Liver (tissue), 9 donors: ENCODE data around the gene ECE1. TPM values are rescaled to one million over a fixed set of nuclear protein-coding genes. Genes with fewer than 3 reads are reported as not detected.
A peak's percentile ranks its signal among the peaks of the same experiment; 100 is the strongest.

Experiments
- DNase-seq: peaks from one replicate; pipeline ENCODE4 v3.0.0-alpha.2; 2017; ENCODE audit warnings: low spot score
- H3K27ac ChIP-seq, 2 donors: one replicate each; pipeline ENCODE4 v1.7.0; 2013; ENCODE audit warnings: inconsistent platforms in 2 of 2, low read length in 2 of 2, control low read depth in 1 of 2, low read depth in 1 of 2, mild to moderate bottlenecking in 1 of 2
- H3K27me3 ChIP-seq, 4 donors: one replicate each; pipeline versions ENCODE4 v1.6.1 to v1.7.0; 2013; ENCODE audit warnings: low read length in 3 of 4, inconsistent platforms in 1 of 4, mild to moderate bottlenecking in 1 of 4, moderate library complexity in 1 of 4; ENCODE audit not compliant: control insufficient read depth in 4 of 4, insufficient read depth in 4 of 4
- H3K36me3 ChIP-seq, 4 donors: one replicate each; pipeline versions ENCODE4 v1.6.1 to v1.7.0; 2013; ENCODE audit warnings: low read length in 3 of 4, mild to moderate bottlenecking in 3 of 4, low read depth in 1 of 4, moderate library complexity in 1 of 4; ENCODE audit not compliant: control insufficient read depth in 4 of 4, insufficient read depth in 3 of 4
- H3K4me1 ChIP-seq, 4 donors: one replicate each; pipeline versions ENCODE4 v1.6.1 to v1.7.0; 2013; ENCODE audit warnings: low read length in 3 of 4, mild to moderate bottlenecking in 3 of 4, moderate library complexity in 1 of 4; ENCODE audit not compliant: control insufficient read depth in 4 of 4, insufficient read depth in 4 of 4
- H3K4me3 ChIP-seq, 3 donors: one replicate each; pipeline versions ENCODE4 v1.6.1 to v1.7.0; 2013; ENCODE audit warnings: low read length in 3 of 3, control low read depth in 1 of 3, low read depth in 1 of 3, mild to moderate bottlenecking in 1 of 3
- H3K9ac ChIP-seq, 2 donors: one replicate each; pipeline ENCODE4 v1.7.0; 2013; ENCODE audit warnings: low read length in 2 of 2, mild to moderate bottlenecking in 2 of 2, moderate library complexity in 2 of 2, control low read depth in 1 of 2, low read depth in 1 of 2
- H3K9me3 ChIP-seq, 4 donors: one replicate each; pipeline versions ENCODE4 v1.6.1 to v1.7.0; 2013; ENCODE audit warnings: low read length in 3 of 4; ENCODE audit not compliant: control insufficient read depth in 4 of 4
- EGR1 ChIP-seq, 2 donors: IDR thresholded peaks; 2 replicates each; pipeline ENCODE4 v1.6.1; 2016 to 2018; ENCODE audit warnings: antibody characterized with exemption in 2 of 2, low read depth in 2 of 2
- FOXA1 ChIP-seq: IDR thresholded peaks from 2 replicates; pipeline ENCODE4 v1.6.1; 2016; ENCODE audit warnings: antibody characterized with exemption
- FOXA2 ChIP-seq: IDR thresholded peaks from 2 replicates; pipeline ENCODE4 v1.6.1; 2016; ENCODE audit warnings: antibody characterized with exemption
- GABPA ChIP-seq, 2 donors: IDR thresholded peaks in 1 of 2; conservative IDR thresholded peaks in 1 of 2; 2 replicates each; pipeline ENCODE4 v1.6.1; 2016; ENCODE audit warnings: antibody characterized with exemption in 2 of 2, mild to moderate bottlenecking in 1 of 2, moderate library complexity in 1 of 2
- HNF4A ChIP-seq, 2 donors: conservative IDR thresholded peaks; 2 replicates each; pipeline ENCODE4 v1.6.1; 2016; ENCODE audit warnings: antibody characterized with exemption in 2 of 2, mild to moderate bottlenecking in 2 of 2
- HNF4G ChIP-seq: IDR thresholded peaks from 2 replicates; pipeline ENCODE4 v1.6.1; 2016; ENCODE audit warnings: antibody characterized with exemption
- JUND ChIP-seq, 2 donors: IDR thresholded peaks; 2 replicates each; pipeline ENCODE4 v1.6.1; 2016; ENCODE audit warnings: antibody characterized with exemption in 2 of 2
- NR2F2 ChIP-seq: IDR thresholded peaks from 2 replicates; pipeline ENCODE4 v1.6.1; 2016; ENCODE audit warnings: antibody characterized with exemption
- RAD21 ChIP-seq, 2 donors: IDR thresholded peaks; 2 replicates each; pipeline ENCODE4 v1.6.1; 2016; ENCODE audit warnings: antibody characterized with exemption in 2 of 2, mild to moderate bottlenecking in 2 of 2
- RXRA ChIP-seq, 2 donors: IDR thresholded peaks; 2 replicates each; pipeline ENCODE4 v1.6.1; 2017 to 2018; ENCODE audit warnings: antibody characterized with exemption in 2 of 2, mild to moderate bottlenecking in 1 of 2
- SP1 ChIP-seq: IDR thresholded peaks from 2 replicates; pipeline ENCODE4 v1.6.1; 2018; ENCODE audit warnings: antibody characterized with exemption, mild to moderate bottlenecking
- TAF1 ChIP-seq: conservative IDR thresholded peaks from 2 replicates; pipeline ENCODE4 v1.6.1; 2016; ENCODE audit warnings: antibody characterized with exemption, mild to moderate bottlenecking
- YY1 ChIP-seq: IDR thresholded peaks from 2 replicates; pipeline ENCODE4 v1.6.1; 2016; ENCODE audit warnings: antibody characterized with exemption, mild to moderate bottlenecking
- WGBS: extraction: QIAGEN DNeasy Blood & Tissue Kit; methylation state at CpG from one replicate; pipeline ENCODE4 v1.1.7; 2013; 5-methylcytosine and 5-hydroxymethylcytosine counted together
- polyA plus RNA-seq, 2 donors: library from polyadenylated mRNA; stranded (reverse) in 1 of 2; unstranded in 1 of 2; fragments of 200-250 nt in 1 of 2; fragments of >200 nt in 1 of 2; fragmentation: Nextera tagmentation in 1 of 2; extraction: Ambion mirVana in 1 of 2; gene quantifications; one replicate each; pipeline versions ENCODE4 v1.2.1 to v1.2.3, GENCODE V29; 2013 to 2015
- total RNA-seq, 2 donors: library from RNA; depleted of rRNA; stranded (reverse); fragments of >200 nt; gene quantifications; one replicate each; pipeline ENCODE4 v1.2.3, GENCODE V29; 2014
- TF ChIP-seq, protein P1 (sequence below): fragments of 150-350 bp; IDR thresholded peaks from 2 replicates; pipeline ENCODE4 v1.5.1; 2017; ENCODE audit warnings: improper control_type of control experiment, low read depth, low read length; ENCODE audit not compliant: missing input control
- TF ChIP-seq, protein P2 (sequence below): IDR thresholded peaks from 2 replicates; pipeline ENCODE4 v1.6.1; 2016; ENCODE audit warnings: antibody characterized with exemption, mild to moderate bottlenecking
- TF ChIP-seq, protein P3 (sequence below): IDR thresholded peaks from 2 replicates; pipeline ENCODE4 v1.6.1; 2016; ENCODE audit warnings: antibody characterized with exemption
- TF ChIP-seq, protein P4 (sequence below): IDR thresholded peaks from 2 replicates; pipeline ENCODE4 v1.6.1; 2016; ENCODE audit warnings: antibody characterized with exemption
- TF ChIP-seq, protein P5 (sequence below): IDR thresholded peaks from 2 replicates; pipeline ENCODE4 v1.6.1; 2016; ENCODE audit warnings: antibody characterized with exemption
- donor health status: healthy.
- donor health status: healthy.
- donor health status: healthy.
- donor health status: healthy.
- donor health status: healthy.

ECE1 gene
- total and polyA plus RNA-seq, 4 donors = 29.3 to 46.4 (median 39.6) TPM

DNA sequence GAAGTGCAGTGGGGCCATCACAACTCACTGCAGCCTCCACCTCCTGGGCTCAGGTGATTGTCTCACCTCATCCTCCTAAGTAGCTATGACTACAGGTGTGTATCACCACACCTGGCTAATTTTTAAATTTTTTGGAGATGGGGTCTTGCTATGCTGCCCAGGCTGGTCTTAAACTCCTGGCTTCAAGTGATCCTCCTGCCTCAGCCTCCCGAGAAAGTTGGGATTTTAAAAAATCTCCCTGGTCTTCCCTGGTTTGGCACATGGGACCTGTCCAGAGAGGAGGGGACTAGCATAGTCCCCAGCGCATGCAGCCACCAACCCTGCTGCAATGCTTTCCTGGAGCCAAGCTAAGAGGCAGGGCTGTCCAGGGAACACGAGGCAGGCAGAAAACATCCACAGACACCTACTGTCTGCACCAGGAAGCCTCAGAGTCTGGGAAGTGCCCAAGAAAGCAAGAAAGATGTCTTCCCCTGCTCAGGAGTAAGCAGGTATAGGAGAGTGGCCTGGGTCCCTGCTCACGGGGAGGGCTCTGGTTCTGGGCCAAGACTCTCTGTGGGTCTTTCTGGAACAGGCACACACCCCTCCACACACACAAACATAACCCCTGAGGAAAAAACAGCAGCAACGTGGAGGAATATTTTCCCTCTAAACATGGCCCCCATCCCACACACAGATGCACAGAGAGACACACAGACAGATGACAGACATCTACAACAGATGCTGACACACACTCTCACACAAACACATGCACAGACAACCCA is 30.8 kb downstream of the ECE1 start:
- peaks cover 0 to 15% (median 9%) of the 10 kb centered on the region in 4 donors for H3K36me3 ChIP-seq

DNA sequence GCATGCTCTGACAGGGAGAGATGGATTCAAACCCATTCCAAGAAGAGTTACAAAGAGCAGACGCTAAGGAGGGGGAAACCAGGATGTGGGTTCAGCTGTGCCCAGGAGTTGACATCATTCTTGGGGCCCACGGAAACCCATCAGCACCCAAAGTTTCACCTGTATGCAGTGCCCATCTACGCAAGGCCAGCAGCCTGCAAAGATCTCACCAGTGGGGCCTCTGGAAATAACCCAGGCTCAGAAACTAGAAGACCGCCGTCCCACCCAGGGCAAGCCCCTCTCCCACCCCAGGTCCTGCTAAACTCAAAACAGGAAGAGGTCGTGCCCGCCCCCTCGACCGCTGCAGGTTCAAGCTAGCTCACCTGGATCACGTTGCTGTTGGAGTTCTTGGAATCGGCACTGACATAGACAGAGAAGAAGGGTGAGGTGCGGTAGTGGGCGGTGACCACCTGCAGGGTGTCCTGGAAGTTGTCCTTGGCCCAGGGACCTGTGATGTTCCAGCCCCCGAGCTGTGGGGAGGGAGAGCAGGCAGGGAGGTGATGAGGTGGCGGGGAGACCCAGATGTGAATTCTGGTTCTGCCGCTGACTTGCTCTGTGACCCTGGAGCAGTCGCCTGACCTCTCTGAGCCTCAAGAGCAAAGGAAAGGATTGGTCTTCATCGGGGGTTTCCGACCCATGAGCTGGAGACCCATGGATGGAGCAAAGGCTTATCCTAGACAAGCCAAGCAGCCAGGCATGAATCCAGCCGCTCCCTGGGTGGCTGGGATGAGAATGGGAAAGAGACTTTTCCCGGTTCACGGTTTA is 31.7 kb downstream of the ECE1 start:
- Histone ChIP-seq H3K9me3 (no peaks in the 10 kb centered on the region), H3K9ac (no peak overlapping the region), H3K4me3 (no peak overlapping the region), H3K27ac (peak overlapping the region; percentile 65 to 77), H3K27me3 (no peaks in the 10 kb centered on the region), H3K4me1 (peaks cover 13 to 39% (median 21%) of the 10 kb centered on the region in 4 donors), H3K36me3 (peaks cover 0 to 15% (median 9%) of the 10 kb centered on the region in 4 donors)
- DNase-seq = no peak
- TF ChIP-seq, protein P1, sequence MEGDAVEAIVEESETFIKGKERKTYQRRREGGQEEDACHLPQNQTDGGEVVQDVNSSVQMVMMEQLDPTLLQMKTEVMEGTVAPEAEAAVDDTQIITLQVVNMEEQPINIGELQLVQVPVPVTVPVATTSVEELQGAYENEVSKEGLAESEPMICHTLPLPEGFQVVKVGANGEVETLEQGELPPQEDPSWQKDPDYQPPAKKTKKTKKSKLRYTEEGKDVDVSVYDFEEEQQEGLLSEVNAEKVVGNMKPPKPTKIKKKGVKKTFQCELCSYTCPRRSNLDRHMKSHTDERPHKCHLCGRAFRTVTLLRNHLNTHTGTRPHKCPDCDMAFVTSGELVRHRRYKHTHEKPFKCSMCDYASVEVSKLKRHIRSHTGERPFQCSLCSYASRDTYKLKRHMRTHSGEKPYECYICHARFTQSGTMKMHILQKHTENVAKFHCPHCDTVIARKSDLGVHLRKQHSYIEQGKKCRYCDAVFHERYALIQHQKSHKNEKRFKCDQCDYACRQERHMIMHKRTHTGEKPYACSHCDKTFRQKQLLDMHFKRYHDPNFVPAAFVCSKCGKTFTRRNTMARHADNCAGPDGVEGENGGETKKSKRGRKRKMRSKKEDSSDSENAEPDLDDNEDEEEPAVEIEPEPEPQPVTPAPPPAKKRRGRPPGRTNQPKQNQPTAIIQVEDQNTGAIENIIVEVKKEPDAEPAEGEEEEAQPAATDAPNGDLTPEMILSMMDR = no peak
- TF ChIP-seq HNF4A (conservative IDR thresholded peaks at IDR 0.05) (no peak), NR2F2 (no peak), FOXA1 (no peak), SP1 (no peak), HNF4G (no peak), YY1 (no peak), EGR1 (IDR thresholded peaks at IDR 0.05; ENCODE audit: low read depth in 2 of 2) (no peak), TAF1 (no peak), FOXA2 (no peak), JUND (IDR thresholded peaks at IDR 0.05) (no peak), RXRA (IDR thresholded peaks at IDR 0.05) (no peak)
- TF ChIP-seq, protein P2, sequence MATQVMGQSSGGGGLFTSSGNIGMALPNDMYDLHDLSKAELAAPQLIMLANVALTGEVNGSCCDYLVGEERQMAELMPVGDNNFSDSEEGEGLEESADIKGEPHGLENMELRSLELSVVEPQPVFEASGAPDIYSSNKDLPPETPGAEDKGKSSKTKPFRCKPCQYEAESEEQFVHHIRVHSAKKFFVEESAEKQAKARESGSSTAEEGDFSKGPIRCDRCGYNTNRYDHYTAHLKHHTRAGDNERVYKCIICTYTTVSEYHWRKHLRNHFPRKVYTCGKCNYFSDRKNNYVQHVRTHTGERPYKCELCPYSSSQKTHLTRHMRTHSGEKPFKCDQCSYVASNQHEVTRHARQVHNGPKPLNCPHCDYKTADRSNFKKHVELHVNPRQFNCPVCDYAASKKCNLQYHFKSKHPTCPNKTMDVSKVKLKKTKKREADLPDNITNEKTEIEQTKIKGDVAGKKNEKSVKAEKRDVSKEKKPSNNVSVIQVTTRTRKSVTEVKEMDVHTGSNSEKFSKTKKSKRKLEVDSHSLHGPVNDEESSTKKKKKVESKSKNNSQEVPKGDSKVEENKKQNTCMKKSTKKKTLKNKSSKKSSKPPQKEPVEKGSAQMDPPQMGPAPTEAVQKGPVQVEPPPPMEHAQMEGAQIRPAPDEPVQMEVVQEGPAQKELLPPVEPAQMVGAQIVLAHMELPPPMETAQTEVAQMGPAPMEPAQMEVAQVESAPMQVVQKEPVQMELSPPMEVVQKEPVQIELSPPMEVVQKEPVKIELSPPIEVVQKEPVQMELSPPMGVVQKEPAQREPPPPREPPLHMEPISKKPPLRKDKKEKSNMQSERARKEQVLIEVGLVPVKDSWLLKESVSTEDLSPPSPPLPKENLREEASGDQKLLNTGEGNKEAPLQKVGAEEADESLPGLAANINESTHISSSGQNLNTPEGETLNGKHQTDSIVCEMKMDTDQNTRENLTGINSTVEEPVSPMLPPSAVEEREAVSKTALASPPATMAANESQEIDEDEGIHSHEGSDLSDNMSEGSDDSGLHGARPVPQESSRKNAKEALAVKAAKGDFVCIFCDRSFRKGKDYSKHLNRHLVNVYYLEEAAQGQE = no peak
- TF ChIP-seq, protein P3, sequence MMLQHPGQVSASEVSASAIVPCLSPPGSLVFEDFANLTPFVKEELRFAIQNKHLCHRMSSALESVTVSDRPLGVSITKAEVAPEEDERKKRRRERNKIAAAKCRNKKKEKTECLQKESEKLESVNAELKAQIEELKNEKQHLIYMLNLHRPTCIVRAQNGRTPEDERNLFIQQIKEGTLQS = no peak
- 93% methylated on average over 22 of the region's 22 CpGs for WGBS

More for the DNA sequence above, 30.8 kb downstream of the ECE1 start:
- no peaks in the 10 kb centered on the region for H3K9me3 ChIP-seq
- H3K9ac ChIP-seq = no peak overlapping the region
- TF ChIP-seq, protein P4, sequence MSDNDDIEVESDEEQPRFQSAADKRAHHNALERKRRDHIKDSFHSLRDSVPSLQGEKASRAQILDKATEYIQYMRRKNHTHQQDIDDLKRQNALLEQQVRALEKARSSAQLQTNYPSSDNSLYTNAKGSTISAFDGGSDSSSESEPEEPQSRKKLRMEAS = no peak
- TF ChIP-seq GABPA (IDR thresholded peaks at IDR 0.05 in 1 of 2, conservative IDR thresholded peaks at IDR 0.05 in 1 of 2) = no peak
- TF ChIP-seq FOXA2 = no peak
- no peak for TF ChIP-seq RAD21 (IDR thresholded peaks at IDR 0.05)
- no peak for TF ChIP-seq TAF1
- TF ChIP-seq SP1 = no peak
- TF ChIP-seq, protein P5, sequence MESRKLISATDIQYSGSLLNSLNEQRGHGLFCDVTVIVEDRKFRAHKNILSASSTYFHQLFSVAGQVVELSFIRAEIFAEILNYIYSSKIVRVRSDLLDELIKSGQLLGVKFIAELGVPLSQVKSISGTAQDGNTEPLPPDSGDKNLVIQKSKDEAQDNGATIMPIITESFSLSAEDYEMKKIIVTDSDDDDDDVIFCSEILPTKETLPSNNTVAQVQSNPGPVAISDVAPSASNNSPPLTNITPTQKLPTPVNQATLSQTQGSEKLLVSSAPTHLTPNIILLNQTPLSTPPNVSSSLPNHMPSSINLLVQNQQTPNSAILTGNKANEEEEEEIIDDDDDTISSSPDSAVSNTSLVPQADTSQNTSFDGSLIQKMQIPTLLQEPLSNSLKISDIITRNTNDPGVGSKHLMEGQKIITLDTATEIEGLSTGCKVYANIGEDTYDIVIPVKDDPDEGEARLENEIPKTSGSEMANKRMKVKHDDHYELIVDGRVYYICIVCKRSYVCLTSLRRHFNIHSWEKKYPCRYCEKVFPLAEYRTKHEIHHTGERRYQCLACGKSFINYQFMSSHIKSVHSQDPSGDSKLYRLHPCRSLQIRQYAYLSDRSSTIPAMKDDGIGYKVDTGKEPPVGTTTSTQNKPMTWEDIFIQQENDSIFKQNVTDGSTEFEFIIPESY = no peak
- TF ChIP-seq, protein P3 = no peak
- no peak for TF ChIP-seq EGR1 (IDR thresholded peaks at IDR 0.05; ENCODE audit: low read depth in 2 of 2)
- no peak for TF ChIP-seq HNF4A (conservative IDR thresholded peaks at IDR 0.05)
- H3K27ac ChIP-seq = no peak overlapping the region
- WGBS = 82% methylated on average over 5 of the region's 5 CpGs
- H3K4me3 ChIP-seq = no peak overlapping the region
- peaks cover 7 to 37% (median 18%) of the 10 kb centered on the region in 4 donors for H3K4me1 ChIP-seq
- DNase-seq = no peak
- H3K27me3 ChIP-seq = no peaks in the 10 kb centered on the region
